ENCODE data around the gene ZBTB25.
A peak's percentile ranks its signal among the peaks of the same experiment; 100 is the strongest.

The ZBTB25 gene

GRCh38 chr14:64450255-64450654 lies 53.4 kb downstream of the ZBTB25 start:
- peak overlapping the region in 2 of 21 experiments; percentile 16 to 30 for H3K27ac ChIP-seq
- H3K4me3 ChIP-seq: no peak overlapping the region

GRCh38 chr14:64447876-64448670 lies 55.6 kb downstream of the ZBTB25 start:
- H3K27ac ChIP-seq: peak overlapping the region in 5 of 21 experiments; percentile 22 to 70 (median 37)
- H3K4me3 ChIP-seq: no peak overlapping the region

GRCh38 chr14:64444984-64445845 lies 58.4 kb downstream of the ZBTB25 start:
- Histone ChIP-seq H3K27ac (peak overlapping the region in 17 of 21 experiments; percentile 2 to 81 (median 58)), H3K4me3 (no peak overlapping the region)

- Histone ChIP-seq H3K27ac (peak overlapping the region in 9 of 21 experiments; percentile 6 to 81 (median 51)), H3K4me3 (no peak overlapping the region)
These were observed 59.5 kb downstream of the ZBTB25 start for GRCh38 chr14:64444140-64444539.

- Histone ChIP-seq H3K27ac (peak overlapping the region in 2 of 21 experiments; percentile 28 to 49), H3K4me3 (no peak overlapping the region)
These were observed 61.2 kb downstream of the ZBTB25 start for GRCh38 chr14:64442300-64442988.

- H3K4me3 ChIP-seq: no peak overlapping the region
These were observed 63.1 kb downstream of the ZBTB25 start for GRCh38 chr14:64440494-64440893.

GRCh38 chr14:64439141-64439540 lies 64.5 kb downstream of the ZBTB25 start:
- Histone ChIP-seq H3K27ac (peak overlapping the region in 5 of 21 experiments; percentile 14 to 58 (median 39)), H3K4me3 (no peak overlapping the region)

More at GRCh38 chr14:64440494-64440893, 63.1 kb downstream of the ZBTB25 start:
- no peak overlapping the region for H3K27ac ChIP-seq

- Histone ChIP-seq H3K27ac (peak overlapping the region in 5 of 21 experiments; percentile 25 to 58 (median 50)), H3K4me3 (no peak overlapping the region)
These were observed 65.3 kb downstream of the ZBTB25 start for GRCh38 chr14:64438181-64438841.

- Histone ChIP-seq H3K27ac (no peak overlapping the region), H3K4me3 (no peak overlapping the region)
These were observed 69.1 kb downstream of the ZBTB25 start for GRCh38 chr14:64434528-64434927.

GRCh38 chr14:64423987-64424386 lies 79.7 kb downstream of the ZBTB25 start:
- H3K27ac ChIP-seq: no peak overlapping the region
- no peak overlapping the region for H3K4me3 ChIP-seq

- no peak overlapping the region for H3K27ac ChIP-seq
- H3K4me3 ChIP-seq: no peak overlapping the region
These were observed 80.9 kb downstream of the ZBTB25 start for GRCh38 chr14:64422756-64423155.

- Histone ChIP-seq H3K27ac (no peak overlapping the region), H3K4me3 (no peak overlapping the region)
These were observed 81.6 kb downstream of the ZBTB25 start for GRCh38 chr14:64422005-64422404.

GRCh38 chr14:64421166-64421565 lies 82.5 kb downstream of the ZBTB25 start:
- Histone ChIP-seq H3K4me3 (no peak overlapping the region), H3K27ac (no peak overlapping the region)

GRCh38 chr14:64419003-64419402 lies 84.6 kb downstream of the ZBTB25 start:
- Histone ChIP-seq H3K27ac (no peak overlapping the region), H3K4me3 (no peak overlapping the region)

GRCh38 chr14:64417771-64418125 lies 85.9 kb downstream of the ZBTB25 start:
- no peak overlapping the region for H3K4me3 ChIP-seq
- no peak overlapping the region for H3K27ac ChIP-seq

- Histone ChIP-seq H3K27ac (no peak overlapping the region), H3K4me3 (no peak overlapping the region)
These were observed 86.4 kb downstream of the ZBTB25 start for GRCh38 chr14:64417055-64417770.

- Histone ChIP-seq H3K27ac (no peak overlapping the region), H3K4me3 (no peak overlapping the region)
These were observed 87.2 kb downstream of the ZBTB25 start for GRCh38 chr14:64416348-64416932.

GRCh38 chr14:64412237-64412636 lies 91.4 kb downstream of the ZBTB25 start:
- H3K4me3 ChIP-seq: no peak overlapping the region
- H3K27ac ChIP-seq: no peak overlapping the region

GRCh38 chr14:64411001-64411400 lies 92.6 kb downstream of the ZBTB25 start:
- no peak overlapping the region for H3K4me3 ChIP-seq
- H3K27ac ChIP-seq: no peak overlapping the region
